Sciatic nerve (tissue), 2 donors: Measurements from ENCODE around the gene HHAT. TPM values are rescaled to one million over a fixed set of nuclear protein-coding genes. Genes with fewer than 3 reads are reported as not detected.

Experiments used
- ATAC-seq: fragments of 200-7000 bp; cut with Tn5 transposase; one replicate; pipeline ENCODE4 v1.9.1; 2020; ENCODE audit warnings: mild to moderate bottlenecking, moderate library complexity
- DNase-seq: peaks from one replicate; pipeline ENCODE4 v3.0.0-alpha.2; 2020; ENCODE audit warnings: low spot score
- intact Hi-C: fragments of 100-400 bp; cut with DNase I; formaldehyde crosslinking; loops from one replicate; pipeline ENCODE4 v1.14.2; 2022
- total RNA-seq: library from RNA; stranded (reverse); fragmentation: NEBNext Ultra II Directional; extraction: Animal tissue kit (Norgen Biotek cat#: 25700); gene quantifications from one replicate; pipeline ENCODE4 v1.2.1, GENCODE V29; 2021
- donor health status: DM: no; HTN: no; CAD: no.
- donor health status: DM: no; HTN: no; CAD: no.

HHAT gene
- total RNA-seq: 7.7 TPM

DNA sequence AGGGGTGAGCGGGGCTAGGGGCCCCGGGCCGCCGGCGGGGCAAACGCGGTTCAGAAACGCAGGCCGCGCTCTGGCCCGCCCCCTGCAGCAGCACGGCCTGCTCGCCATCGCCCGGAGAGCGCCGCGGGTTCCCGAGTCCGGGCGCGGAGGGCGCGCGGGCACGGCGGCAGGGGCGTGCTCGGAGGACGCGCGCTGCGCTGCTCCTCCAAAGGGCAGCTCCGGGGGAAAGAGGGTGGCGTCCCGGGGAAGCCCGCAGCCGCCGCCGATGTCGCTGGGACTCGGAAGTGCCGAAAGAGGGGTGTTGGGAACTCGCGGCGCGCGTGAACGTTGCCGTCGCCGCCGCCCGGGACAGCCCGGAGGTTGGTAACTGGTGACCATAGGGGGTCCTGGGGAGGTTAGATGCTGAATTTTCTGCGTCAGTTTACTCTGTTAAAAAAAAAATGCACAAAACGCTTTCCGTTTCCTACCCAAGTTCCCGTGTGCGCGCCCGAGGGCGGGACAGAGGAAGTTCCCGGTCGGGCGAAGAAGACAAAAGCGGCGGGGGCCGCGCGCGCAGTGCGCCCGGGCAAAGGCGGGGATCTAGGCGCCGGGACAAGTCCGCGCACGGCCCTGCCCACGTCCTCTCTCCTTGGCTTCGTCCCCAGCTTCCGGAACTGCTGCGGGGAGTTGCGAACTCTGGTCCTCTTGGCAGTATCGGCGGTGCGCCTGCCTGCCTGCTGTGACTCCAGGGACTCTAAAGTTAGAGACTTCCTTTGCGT, at the start of gene HHAT:
Gene HHAT (plus strand): TSS at position 157 of the 758 bp plus-strand sequence. CDS start 20,074 bp downstream, outside the sequence.
- DNase-seq (peak; percentile 87), ATAC-seq (peak; percentile 95)
- intact Hi-C loops: no loop called here

DNA sequence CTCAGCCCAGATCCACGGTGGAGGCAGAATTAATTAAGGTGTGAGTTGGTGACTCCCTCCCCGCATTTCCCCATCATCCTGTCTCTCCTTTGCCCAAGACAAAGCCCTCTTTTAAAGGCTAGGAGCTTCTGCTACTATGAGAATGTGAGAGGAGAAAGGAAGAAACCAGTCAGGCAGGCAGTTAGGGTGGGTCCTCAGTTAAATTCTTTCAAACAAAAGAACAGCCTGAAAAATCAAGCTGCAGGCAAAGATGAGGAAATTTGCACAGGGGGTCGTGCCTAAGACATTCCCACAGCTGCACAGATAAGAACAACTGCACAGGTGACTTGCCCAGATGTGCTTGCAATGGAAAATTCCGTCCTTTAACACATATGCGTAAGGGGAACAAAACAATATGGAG, 48.5 kb upstream of the HHAT start:
- ATAC-seq: no peak
- intact Hi-C loops: no loop called here
- no peak for DNase-seq

DNA sequence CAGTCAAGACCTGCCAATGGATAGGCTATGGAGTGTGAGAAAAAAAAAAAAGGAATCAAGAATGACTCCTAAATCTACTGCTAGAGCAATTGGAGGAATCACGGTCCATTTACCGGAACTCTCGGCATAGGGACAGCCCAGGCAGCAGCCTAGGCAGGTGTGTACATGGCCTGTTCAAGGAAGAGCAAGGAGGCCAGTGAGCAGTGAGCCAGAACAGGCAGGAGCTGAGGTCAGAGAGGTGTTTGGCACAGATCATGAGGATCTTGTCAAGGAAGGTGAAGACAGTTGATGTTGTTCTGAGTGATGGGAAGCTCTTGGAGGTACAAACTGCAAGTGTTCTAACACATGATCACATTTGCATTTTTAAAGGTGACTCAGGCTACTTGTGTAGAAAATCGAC, 40.6 kb upstream of the HHAT start:
- intact Hi-C loops: no loop called here
- DNase-seq (no peak), ATAC-seq (no peak)

DNA sequence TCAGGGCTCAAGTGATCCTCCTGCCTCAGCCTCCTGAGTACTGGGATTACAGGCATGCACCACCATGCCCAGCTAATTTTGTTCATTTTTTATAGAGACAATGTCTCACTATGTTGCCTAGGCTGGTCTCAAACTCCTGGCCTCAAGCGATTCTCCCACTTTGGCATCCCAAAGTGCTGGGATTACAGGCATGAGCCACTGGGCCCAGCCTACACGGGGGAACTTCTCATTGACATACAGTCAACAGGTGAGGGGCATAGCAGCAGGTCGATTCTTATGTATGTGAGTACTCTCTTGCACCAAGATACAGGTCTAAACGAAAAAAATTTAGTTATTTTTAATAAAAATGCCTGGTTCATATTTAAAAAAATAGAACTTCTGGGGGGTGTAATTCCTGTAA, 39.5 kb upstream of the HHAT start:
- intact Hi-C loops: no loop called here
- ATAC-seq (no peak), DNase-seq (no peak)

DNA sequence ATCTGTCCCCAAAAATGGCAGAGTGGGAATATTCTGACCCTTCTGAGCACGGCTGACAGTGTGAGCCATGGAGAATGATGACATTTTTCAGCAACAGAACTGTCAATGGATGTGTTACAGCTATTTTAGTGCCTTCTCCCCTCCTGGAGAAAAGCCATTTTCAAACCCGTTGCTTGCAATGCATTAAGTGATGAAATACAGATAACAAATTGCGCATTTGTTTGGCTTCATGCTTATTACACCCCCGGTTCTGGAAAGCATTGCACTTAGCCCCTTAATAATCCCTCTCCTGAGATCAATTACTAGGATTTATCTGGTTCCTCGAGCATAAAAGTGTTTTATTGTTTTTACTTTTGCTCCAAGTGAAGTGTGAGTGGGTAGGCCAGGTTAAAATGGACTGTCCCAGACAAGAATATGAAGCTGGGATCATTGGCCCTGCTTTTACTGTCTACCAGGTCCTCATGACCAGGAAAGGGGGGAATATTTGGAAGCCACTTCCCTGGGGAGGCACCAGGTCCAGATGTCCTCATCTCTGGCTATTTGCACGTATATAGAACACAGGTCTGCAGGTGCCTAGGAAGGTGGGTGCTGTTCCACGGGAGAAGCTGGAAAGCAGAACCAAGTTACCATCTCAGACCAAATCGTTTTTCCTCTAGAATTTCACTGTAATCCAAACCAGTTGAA, 37.5 kb upstream of the HHAT start:
- intact Hi-C loops: no loop called here
- no peak for ATAC-seq
- DNase-seq: no peak

DNA sequence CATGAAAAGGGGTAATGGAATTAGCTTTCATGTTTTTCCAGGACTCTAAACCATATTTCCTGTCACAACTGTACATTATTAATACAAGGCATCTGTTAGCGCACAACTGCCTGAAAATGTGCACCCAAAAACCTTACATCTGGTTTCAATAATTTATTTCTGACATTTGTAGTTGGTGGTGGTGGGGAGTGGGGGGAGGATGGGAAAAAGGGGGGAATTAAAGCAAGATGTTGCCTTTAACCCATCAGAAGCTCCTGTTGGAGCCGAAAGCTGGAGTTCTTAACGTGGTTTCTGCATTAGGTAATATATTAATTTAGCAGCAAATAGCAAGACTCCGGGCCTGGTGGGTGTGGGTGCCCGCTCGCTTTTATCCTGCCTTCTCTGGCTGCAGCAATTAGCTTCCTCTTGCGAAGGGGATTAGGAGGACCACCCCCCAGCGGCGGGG, 36.9 kb upstream of the HHAT start:
- intact Hi-C loops: no loop called here
- DNase-seq (no peak), ATAC-seq (peak; percentile 63)

DNA sequence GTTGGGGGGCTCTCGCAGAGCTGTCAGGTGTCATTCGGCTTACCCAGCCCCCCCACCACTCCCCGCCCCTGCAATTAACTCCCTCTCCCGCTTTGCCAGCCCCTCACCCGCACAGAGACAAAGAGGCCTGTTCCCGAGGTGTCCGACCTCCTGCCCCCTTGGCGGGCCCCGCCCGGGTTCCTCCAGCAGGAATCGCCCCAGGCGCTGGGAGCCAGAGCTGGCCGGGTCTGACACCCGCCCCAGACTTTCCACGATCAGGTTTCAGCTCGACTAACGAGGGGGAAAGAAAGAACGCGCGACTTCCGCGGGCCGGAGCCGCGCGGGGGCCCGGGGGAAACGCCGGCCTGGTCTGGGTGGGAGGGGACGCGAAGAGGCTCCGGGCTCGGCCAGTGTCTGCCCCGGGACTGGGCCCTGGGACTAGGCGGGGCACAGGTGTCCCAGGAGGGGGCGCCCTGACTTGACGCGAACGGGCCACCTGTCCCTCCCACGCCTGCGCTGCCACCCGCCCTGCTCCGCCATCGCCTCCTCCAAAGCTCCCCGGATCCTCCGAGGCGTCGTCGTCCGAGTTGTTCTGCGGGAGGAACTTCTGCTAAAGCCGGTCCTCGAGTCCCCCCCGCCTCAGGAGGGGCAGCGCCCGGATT, 36.4 kb upstream of the HHAT start:
- intact Hi-C loops: no loop called here
- peak; percentile 81 for DNase-seq
- peak; percentile 55 for ATAC-seq

DNA sequence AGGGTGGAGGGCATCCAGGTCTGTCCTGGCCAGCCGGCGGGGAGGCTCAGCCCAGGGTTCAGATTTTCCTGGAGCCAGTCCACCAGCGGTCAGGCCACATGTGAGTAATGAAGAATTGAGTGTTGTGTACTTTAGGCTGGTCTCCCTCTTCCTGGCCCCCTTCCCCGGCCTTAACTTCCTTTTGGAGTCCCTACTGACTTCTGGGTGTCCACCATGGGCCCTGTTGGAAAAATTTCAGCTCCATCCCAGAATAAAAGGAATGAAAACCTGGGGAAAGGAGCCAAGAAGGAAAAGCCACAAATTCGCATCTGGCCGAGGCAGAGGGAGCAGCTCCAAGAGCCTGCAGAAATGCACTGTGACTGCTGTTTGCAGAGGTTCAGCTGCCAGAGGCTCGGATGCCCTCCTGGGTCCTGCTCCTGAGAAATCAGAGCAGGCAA, 35.5 kb upstream of the HHAT start:
- ATAC-seq (peak; percentile 84), DNase-seq (peak; percentile 88)
- intact Hi-C loops: no loop called here

DNA sequence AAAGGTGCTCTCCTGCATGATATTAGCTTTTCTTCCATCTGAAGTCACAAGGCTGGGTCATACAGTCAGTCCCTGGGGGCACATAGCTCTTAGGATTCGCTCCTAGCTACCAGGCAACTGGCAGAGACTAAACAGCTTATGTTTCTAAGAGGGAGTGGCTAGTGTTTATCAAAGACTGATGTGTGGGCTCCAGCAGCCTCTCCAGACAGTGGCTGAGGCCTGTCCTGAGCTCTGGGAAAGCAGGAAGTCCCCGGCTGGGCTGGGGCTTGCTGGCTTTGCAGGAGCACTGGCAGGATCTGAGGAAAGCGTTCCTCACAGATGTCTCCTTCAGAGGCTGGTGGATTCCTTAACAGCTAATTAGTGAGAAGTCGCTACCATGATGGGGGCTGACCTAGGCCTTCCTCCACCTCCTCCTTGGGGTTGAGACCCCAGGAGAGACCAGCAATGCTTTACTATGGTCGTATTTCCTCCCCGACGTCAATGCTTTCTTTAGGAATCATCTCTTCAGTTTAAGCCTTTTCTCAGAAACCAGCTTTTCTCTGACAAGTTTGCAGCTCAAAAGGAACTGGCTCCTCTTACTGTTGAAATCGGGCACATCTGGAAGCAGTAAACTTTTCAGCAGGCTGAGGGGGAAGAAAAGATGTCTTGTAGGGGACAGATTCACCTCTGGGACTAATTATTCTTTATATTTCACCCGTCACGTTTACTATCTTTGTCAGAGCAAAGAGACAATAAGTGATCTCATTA, 33.5 kb upstream of the HHAT start:
- DNase-seq: no peak
- ATAC-seq: peak; percentile 27
- intact Hi-C loops: no loop called here

DNA sequence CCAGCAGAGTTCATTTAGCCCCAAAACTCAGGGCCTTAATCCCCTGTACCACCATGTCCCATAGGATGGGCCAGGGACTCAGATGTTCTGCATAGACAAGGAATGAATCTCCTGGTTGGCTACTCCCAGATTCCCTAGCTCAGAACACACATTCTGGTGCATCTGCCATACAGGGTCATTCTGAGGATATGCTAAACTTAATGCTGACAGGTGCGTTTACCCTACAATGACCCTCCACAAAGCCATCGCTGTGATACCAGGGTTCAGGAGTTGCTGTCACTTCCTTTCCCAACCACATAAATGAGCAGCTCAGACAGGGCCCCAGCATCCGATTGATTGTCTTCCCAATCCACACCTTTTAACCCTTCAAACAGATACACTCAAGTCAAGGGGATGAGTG, 32.0 kb upstream of the HHAT start:
- DNase-seq (no peak), ATAC-seq (no peak)
- intact Hi-C loops: no loop called here

DNA sequence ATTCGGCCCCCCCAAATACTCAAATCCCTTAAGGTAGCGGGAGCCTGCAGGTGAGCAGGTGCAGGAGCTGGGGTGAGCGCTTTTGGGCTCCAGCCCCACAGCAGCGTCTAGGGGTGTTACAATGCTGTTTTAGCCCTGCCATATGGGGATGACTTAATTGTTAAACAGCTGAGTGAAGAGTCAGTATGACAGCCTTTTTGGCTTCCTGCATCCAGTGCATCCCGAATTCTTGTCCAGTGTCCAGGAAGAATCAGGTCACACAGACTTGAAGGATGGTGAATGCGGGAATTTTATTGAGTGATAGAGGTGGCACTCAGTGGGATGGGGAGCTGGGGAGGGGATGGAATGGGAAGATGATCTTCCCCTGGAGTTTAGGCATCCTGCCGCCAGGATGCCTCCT, 30.4 kb upstream of the HHAT start:
- intact Hi-C loops: no loop called here
- ATAC-seq (no peak), DNase-seq (no peak)

DNA sequence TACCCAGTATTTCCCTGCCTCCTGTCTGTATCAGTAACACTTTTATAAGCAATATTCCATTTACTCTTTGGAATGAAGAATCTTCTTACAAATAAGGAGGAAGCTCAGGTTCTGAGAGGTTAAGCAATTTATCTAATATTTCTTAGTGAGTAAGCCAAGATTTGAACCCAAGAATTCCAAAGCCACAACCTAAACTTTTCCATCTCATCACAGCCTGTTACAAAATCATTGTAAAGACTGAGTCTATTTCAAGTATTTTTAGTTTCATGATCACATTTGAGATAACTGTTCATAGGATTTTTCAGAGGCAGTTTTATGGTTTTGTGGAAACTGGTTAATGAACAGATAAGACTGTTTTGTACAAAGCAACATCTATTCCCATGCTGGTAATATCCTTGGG, 29.8 kb upstream of the HHAT start:
- intact Hi-C loops: no loop called here
- ATAC-seq (no peak), DNase-seq (no peak)

DNA sequence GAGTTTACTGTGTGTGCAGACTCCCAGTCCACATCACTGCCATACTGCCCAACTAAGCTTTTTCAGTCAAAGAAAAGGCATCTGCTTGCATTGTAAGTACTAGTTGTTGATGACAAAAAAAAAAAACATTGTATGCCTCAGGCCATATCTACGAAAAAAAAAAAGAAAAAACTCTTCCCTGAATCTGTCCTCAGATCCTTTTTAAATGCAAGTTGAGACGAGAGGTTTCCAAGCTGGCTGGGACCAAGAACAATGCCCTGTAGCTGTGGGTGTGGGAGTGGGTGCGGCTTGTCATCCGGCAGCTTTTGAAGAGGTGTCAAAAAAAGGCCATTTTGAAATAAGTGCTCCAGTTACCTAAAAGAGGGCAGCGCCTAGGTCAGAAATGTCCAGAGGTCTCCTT, 29.2 kb upstream of the HHAT start:
- ATAC-seq (no peak), DNase-seq (no peak)
- intact Hi-C loops: no loop called here

DNA sequence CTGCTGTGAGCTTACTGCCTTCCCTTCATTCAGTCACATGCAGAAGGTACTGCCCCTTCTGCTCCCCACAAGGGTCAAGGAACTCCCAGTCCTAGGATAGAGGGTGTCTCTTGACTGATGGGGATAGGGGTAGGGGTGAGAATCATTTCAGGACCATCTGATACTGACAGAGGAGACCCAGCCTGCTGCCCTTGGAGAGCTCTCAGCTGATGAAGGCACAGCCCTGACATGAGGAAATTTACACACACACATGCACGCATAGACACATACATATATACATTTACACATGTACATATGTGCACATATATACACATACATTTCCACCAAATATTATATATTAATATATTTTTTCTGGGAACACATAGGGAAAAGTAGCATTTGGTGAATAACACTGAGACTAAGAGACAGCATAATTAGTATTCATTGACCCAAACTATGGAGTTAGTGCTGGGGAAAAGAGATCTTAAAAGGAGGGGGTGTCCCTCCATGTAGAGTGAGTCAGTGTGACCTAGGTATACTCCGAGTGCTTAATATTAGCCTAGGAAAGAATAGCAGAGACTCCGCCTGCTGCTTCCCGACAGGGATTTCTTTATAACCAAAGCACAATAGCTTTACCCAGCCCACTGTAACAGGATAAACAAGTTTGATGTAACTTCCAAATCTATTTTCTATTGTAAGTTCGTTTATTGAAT, 27.6 kb upstream of the HHAT start:
- peak; percentile 27 for ATAC-seq
- intact Hi-C loops: no loop called here
- DNase-seq: no peak

DNA sequence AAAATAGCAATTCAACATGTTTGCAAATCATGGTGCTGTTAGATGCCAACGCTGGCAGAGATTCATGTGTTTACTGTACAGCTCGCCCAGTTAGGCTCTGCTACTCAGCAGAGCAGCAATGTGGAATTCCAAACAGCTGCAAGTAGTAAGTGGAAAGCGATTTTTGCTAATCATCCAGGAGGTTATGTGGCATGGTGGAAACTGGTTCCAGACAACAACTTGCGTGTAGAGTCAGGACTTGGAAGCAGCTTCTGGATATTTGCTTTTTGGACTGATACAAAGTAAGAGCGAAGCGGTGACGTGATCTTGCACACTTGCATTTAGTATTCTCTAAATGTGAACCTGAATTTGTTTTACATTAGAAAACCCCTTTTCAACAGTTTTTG, 27.1 kb upstream of the HHAT start:
- peak; percentile 14 for ATAC-seq
- intact Hi-C loops: no loop called here
- no peak for DNase-seq

DNA sequence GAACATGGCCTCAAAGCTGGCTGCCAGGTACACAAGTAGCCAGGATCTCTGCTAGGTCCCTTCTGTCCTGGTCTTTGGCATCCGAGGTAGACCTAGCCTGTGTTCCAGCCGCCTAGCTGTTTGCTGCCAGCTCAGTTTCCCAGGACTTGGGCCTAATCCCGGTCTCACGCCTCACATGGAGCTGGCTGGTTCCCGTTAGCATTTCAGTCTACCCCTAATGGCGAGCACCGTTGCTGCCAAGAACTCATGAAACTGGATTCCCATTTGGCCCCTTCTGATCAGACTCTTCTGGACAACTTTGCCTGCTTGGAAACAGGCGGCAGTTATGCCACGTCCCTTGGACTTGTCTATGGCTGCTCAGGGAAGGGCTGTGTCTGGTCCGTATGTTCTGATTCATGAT, 26.2 kb upstream of the HHAT start:
- ATAC-seq: peak; percentile 58
- DNase-seq: no peak
- intact Hi-C loops: no loop called here

DNA sequence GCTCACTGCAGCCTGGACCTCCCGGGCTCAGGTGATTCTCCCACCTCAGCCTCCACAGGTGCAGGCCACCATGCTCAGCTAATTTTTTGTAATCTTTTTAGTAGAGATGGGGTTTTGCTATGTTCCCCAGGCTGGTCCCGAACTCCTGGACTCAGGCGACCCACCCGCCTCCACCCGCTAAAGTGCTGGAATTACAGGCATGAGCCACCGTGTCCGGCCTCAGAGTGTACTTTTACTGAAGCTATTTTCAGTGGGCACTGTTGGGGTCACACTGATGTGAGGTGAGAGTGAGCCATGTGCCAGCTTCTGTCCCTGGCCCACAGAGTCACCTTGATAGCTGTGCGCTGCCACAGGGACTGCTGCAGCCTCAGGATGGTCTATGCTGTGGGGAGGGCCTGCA, 25.3 kb upstream of the HHAT start:
- ATAC-seq: no peak
- DNase-seq: no peak
- intact Hi-C loops: no loop called here

DNA sequence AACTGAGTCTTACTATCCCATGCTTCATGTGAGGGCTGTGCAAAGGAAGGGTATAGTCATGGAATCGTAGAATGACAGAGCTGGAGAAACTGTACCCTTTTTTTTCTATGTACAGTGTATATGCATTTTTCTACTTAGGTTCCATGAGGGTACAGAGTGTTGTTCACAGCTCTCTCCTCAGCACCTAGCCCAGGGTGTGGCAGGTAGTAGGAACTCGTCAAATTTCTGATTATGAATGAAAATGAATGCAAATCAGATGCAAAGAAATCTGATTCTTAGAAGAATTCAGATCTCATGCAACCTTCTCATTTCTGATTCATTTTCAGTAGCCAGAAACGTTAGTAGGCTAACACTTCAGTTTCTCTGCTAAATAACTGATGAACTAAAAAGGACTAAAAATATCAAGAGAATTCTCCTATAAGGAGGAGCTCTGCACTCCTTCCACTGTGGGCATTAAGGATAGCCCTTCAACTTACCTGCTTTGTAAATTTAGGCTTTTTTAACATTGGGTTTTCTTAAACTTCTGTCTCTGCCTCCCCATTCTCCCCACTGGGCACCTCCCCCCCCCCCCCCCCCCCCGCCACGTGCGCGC, 18.0 kb upstream of the HHAT start:
- intact Hi-C loops: loop anchor here (2.0 to 5.0 kb wide), 2 partner anchors 88 to 163 kb away; no protein-coding TSS in a partner anchor
- DNase-seq: no peak
- ATAC-seq: no peak
